Lower leg skin (tissue), 4 donors: ENCODE results near the gene DNAJC10. TPM values are rescaled to one million over a fixed set of nuclear protein-coding genes. Genes with fewer than 3 reads are reported as not detected.

Source experiments
- DNase-seq, 2 donors: peaks; one replicate each; pipeline ENCODE4 v3.0.0-alpha.2; 2019; ENCODE audit warnings: low spot score in 2 of 2
- H3K4me3 ChIP-seq: fragments of 200-600 bp; sonication (generic); 2 replicates; pipeline ENCODE4 v1.5.1; 2017; ENCODE audit warnings: mild to moderate bottlenecking, low read depth; ENCODE audit not compliant: poor library complexity, severe bottlenecking
- CTCF ChIP-seq, 3 donors: fragments of 450-650 bp; IDR thresholded peaks; one replicate each; pipeline ENCODE4 v1.5.1; 2016; ENCODE audit warnings: antibody characterized with exemption in 3 of 3, mild to moderate bottlenecking in 3 of 3, moderate library complexity in 2 of 3
- POLR2A ChIP-seq, 2 donors: fragments of 450-650 bp; IDR thresholded peaks; one replicate each; pipeline ENCODE4 v1.6.1; 2016 to 2017; ENCODE audit warnings: antibody characterized with exemption in 2 of 2, mild to moderate bottlenecking in 1 of 2, moderate library complexity in 1 of 2
- WGBS, 2 donors: methylation state at CpG; one replicate each; pipeline ENCODE4 v1.1.5; 2018; 5-methylcytosine and 5-hydroxymethylcytosine counted together
- intact Hi-C: fragments of 100-400 bp; cut with DNase I; formaldehyde crosslinking; loops from one replicate; pipeline ENCODE4 v1.15.0; 2023; ENCODE audit warnings: low total_unique reads
- total RNA-seq, 4 donors: library from RNA; depleted of rRNA; stranded (reverse); fragments of >200 nt; gene quantifications; one replicate each; pipeline ENCODE4 v1.1.0, GENCODE V29; 2016

The DNAJC10 gene
- total RNA-seq, 4 donors from 2014 or later, result 13.3 to 29.2 (median 18.9) TPM

- H3K4me3 ChIP-seq, result no peak overlapping the region
- intact Hi-C loops, result no loop called here
- no peak for DNase-seq
- 85 to 87% methylated on average over 4 of the region's 4 CpGs for WGBS, 2 donors
- TF ChIP-seq POLR2A (IDR thresholded peaks at IDR 0.05) (no peak), CTCF (IDR thresholded peaks at IDR 0.05) (no peak)
These were observed 68.1 kb downstream of the DNAJC10 start for GRCh38 chr2:182784058-182784706.

DNA sequence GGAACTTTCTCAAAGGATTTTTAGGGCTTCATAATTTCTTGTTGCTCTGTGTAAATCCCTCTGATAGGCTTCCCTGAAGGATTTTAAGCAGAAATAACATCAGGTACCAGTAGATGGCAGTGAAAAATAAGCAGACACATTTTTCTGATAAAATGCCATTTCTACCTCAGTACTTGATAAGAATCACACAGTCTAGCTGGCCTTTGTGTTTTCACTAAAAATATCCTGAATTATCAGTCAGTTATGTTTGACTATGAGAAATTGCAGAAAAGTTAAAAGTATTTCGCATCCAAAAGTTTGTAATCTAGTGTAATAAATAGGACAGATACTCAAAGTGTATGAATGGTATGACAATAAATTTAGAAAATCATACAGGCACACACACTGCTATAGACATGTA is 68.7 kb downstream of the DNAJC10 start:
- no peak for DNase-seq
- intact Hi-C loops, result no loop called here
- H3K4me3 ChIP-seq, result no peak overlapping the region
- TF ChIP-seq CTCF (IDR thresholded peaks at IDR 0.05) (no peak), POLR2A (IDR thresholded peaks at IDR 0.05) (no peak)
- 84 to 97% methylated on average over 1 of the region's 1 CpG for WGBS, 2 donors

- intact Hi-C loops, result no loop called here
- H3K4me3 ChIP-seq, result no peak overlapping the region
- no peak for DNase-seq
- TF ChIP-seq CTCF (IDR thresholded peaks at IDR 0.05), result no peak
- no peak for TF ChIP-seq POLR2A (IDR thresholded peaks at IDR 0.05)
- WGBS, 2 donors, result 85 to 89% methylated on average over 2 of the region's 2 CpGs
These were observed 76.4 kb downstream of the DNAJC10 start for GRCh38 chr2:182792441-182792840.

DNA sequence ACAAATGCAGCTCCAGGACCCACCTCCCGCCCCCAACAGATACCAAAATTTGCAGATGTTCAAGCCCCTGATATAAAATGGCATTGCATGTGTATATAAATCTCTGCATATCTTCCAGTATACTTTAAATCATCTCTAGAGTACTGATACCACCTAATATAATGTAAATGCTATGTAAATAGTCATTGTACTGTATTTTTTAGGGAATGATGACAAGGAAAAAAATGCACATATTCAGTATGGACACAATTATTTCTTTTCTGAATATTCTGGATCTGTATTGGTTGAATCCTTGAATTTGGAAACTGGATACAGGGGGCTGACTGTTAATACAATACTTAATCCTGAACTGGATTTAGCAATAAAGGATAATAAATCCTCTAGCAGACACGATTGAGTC is 82.7 kb downstream of the DNAJC10 start:
- no peak for DNase-seq
- intact Hi-C loops, result no loop called here
- 77 to 85% methylated on average over 2 of the region's 2 CpGs for WGBS, 2 donors
- H3K4me3 ChIP-seq, result no peak overlapping the region
- TF ChIP-seq POLR2A (IDR thresholded peaks at IDR 0.05) (no peak), CTCF (IDR thresholded peaks at IDR 0.05) (no peak)

GRCh38 chr2:182804128-182804527 is 88.1 kb downstream of the DNAJC10 start:
- 83 to 88% methylated on average over 5 of the region's 5 CpGs for WGBS, 2 donors
- no peak for DNase-seq
- TF ChIP-seq POLR2A (IDR thresholded peaks at IDR 0.05) (no peak), CTCF (IDR thresholded peaks at IDR 0.05) (no peak)
- intact Hi-C loops, result no loop called here
- no peak overlapping the region for H3K4me3 ChIP-seq

DNA sequence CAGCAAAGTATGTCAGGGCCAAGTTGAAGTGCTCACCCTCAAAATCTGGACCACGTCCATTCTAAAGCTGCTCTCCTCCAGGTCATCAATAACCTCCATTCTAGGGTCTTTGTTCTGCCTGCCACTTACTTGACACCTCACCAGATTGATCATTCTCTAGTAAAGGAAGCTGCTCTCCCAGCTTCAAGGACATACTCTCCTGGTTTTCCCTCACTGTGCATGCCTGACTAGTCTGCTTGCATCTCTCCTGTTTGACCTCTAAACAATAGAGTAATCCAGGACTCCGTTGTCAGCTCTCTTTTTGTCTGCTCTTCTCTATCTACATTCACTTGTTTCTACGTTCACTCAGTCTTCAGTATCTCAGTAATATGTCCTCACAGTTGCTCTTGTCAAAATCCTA is 91.3 kb downstream of the DNAJC10 start:
- intact Hi-C loops, result no loop called here
- 78 to 88% methylated on average over 3 of the region's 3 CpGs for WGBS, 2 donors

More for the DNA sequence above, 91.3 kb downstream of the DNAJC10 start:
- no peak for DNase-seq
- TF ChIP-seq POLR2A (IDR thresholded peaks at IDR 0.05) (no peak), CTCF (IDR thresholded peaks at IDR 0.05) (no peak)
- H3K4me3 ChIP-seq, result no peak overlapping the region
